ENCODE measurements around the gene NOL7. TPM values are rescaled to one million over a fixed set of nuclear protein-coding genes. Genes with fewer than 3 reads are reported as not detected.
A peak's percentile ranks its signal among the peaks of the same experiment; 100 is the strongest.

Gene NOL7
- total RNA-seq, 1 experiment from 2014 or later, result 96.0 TPM

DNA sequence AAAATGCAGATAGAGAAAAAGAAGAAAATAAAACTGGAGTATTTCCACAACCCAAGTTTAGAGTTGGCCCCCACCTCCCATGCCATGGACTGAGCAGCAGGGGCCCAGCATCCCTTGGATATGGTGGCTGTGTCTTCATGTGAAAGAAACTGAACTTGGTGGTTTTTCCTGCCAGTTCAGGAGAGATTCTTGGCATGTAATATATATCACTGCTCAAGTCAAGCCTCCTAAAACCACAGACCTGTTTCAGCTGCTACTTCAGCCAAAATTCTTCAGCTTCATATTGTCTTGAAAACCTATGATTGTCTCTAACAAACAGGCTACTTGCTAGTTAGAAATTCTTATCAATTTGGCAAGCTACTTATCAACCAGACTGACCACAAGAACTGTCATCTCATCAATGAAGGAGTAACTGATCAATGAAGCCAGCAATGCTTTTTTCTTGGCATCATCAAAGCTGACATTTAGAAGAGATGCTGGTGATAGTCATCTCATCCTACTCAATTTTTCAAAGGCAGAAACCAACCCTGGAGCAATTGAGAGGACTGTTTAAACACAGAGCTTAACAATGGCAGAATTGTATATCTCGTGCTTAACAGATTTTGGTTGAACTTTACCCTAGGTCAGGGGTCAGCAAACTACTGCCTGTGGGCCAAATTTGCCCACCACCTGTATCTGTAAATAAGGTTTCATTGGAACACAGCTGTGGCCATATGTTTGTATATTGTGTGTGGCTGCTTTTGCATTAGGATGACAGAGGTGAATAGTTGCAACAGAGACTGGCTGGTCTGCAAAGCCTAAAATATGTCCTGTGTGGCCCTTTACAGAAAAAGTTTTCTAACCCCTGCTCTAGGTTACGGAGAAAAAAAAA lies 10.4 kb upstream of the NOL7 start:
- H3K9me2 ChIP-seq (replicated peaks; ENCODE audit: insufficient read depth, low read length), result no peaks in the 10 kb centered on the region
- no peak for DNase-seq
- no peak overlapping the region for H2AFZ ChIP-seq (ENCODE audit: low read length)
- no peaks in the 10 kb centered on the region for H4K20me1 ChIP-seq (ENCODE audit: insufficient read depth, low read depth, low read length)
- no peak overlapping the region for H3K9ac ChIP-seq (ENCODE audit: low read length)
- no peaks in the 10 kb centered on the region for H3K27me3 ChIP-seq (ENCODE audit: low read length)
- H3K36me3 ChIP-seq (ENCODE audit: insufficient read depth, low read length), result peaks cover 9% of the 10 kb centered on the region; the same call in 1 of the 2 replicates
- H3K27ac ChIP-seq (ENCODE audit: low read length), result no peak overlapping the region
- no peaks in the 10 kb centered on the region for H3K4me1 ChIP-seq (ENCODE audit: low read length)
- no peaks in the 10 kb centered on the region for H3K79me2 ChIP-seq (ENCODE audit: low read length)
- H3K4me3 ChIP-seq (ENCODE audit: low read length), result no peak overlapping the region
- no peak overlapping the region for H3K4me2 ChIP-seq (ENCODE audit: low read depth, low read length, poor library complexity, severe bottlenecking)
- no peaks in the 10 kb centered on the region for H3K9me3 ChIP-seq (ENCODE audit: low read length)

DNA sequence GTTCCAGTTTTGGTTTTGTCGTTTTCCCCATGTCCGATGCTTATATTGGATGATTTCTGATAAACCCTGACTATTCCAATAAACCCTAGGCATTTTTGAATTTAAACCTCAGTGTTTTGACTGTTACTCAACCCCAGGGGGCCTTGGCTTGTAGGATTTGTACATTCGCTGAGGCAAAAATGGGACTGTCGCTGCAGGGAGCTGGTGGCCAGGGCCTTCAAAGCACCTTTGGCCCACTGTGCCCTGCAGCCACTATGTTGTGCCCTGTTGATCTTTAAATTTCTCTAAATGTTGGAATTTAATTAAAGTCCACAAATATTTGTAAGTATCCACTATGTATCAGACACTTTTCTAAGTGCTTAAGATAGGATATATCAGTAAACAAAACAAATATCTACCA lies 9.5 kb upstream of the NOL7 start:
- H3K9ac ChIP-seq (ENCODE audit: low read length), result no peak overlapping the region
- no peak overlapping the region for H2AFZ ChIP-seq (ENCODE audit: low read length)
- H3K4me1 ChIP-seq (ENCODE audit: low read length), result peaks cover 2% of the 10 kb centered on the region; the same call in 1 of the 2 replicates
- H3K36me3 ChIP-seq (ENCODE audit: insufficient read depth, low read length), result peaks cover 6% of the 10 kb centered on the region; the same call in 1 of the 2 replicates
- H3K9me2 ChIP-seq (replicated peaks; ENCODE audit: insufficient read depth, low read length), result no peaks in the 10 kb centered on the region
- no peaks in the 10 kb centered on the region for H3K79me2 ChIP-seq (ENCODE audit: low read length)
- no peak overlapping the region for H3K4me2 ChIP-seq (ENCODE audit: low read depth, low read length, poor library complexity, severe bottlenecking)
- DNase-seq, result no peak
- H3K9me3 ChIP-seq (ENCODE audit: low read length), result no peaks in the 10 kb centered on the region
- H3K4me3 ChIP-seq (ENCODE audit: low read length), result no peak overlapping the region
- no peak overlapping the region for H3K27ac ChIP-seq (ENCODE audit: low read length)
- no peaks in the 10 kb centered on the region for H3K27me3 ChIP-seq (ENCODE audit: low read length)
- H4K20me1 ChIP-seq (ENCODE audit: insufficient read depth, low read depth, low read length), result no peaks in the 10 kb centered on the region

DNA sequence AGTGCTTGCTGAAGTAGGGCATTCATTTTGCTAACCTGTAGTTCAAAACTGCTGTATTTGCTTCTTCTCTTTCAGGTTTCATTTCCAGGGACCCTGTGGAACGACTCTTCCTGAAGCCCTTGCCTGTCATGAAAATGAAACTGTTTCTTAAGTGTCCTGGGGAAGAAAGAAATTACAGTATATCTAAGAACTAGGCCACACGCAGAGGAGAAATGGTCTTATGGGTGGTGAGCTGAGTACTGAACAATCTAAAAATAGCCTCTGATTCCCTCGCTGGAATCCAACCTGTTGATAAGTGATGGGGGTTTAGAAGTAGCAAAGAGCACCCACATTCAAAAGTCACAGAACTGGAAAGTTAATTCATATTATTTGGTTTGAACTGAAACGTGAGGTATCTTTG lies 3.4 kb upstream of the NOL7 start:
- peak; percentile 62 for DNase-seq
- Histone ChIP-seq H2AFZ (ENCODE audit: low read length) (peak overlapping the region; percentile 98), H3K4me2 (ENCODE audit: low read depth, low read length, poor library complexity, severe bottlenecking) (peak overlapping the region; percentile 70), H3K9ac (ENCODE audit: low read length) (peak overlapping the region; percentile 63), H3K36me3 (ENCODE audit: insufficient read depth, low read length) (peaks cover 5% of the 10 kb centered on the region; the same call in 1 of the 2 replicates), H4K20me1 (ENCODE audit: insufficient read depth, low read depth, low read length) (peaks cover 13% of the 10 kb centered on the region), H3K9me3 (ENCODE audit: low read length) (no peaks in the 10 kb centered on the region), H3K9me2 (replicated peaks; ENCODE audit: insufficient read depth, low read length) (no peaks in the 10 kb centered on the region), H3K4me3 (ENCODE audit: low read length) (peak overlapping the region; percentile 31), H3K79me2 (ENCODE audit: low read length) (peaks cover 32% of the 10 kb centered on the region), H3K27me3 (ENCODE audit: low read length) (no peaks in the 10 kb centered on the region), H3K4me1 (ENCODE audit: low read length) (peaks cover 50% of the 10 kb centered on the region), H3K27ac (ENCODE audit: low read length) (peak overlapping the region; percentile 70)

DNA sequence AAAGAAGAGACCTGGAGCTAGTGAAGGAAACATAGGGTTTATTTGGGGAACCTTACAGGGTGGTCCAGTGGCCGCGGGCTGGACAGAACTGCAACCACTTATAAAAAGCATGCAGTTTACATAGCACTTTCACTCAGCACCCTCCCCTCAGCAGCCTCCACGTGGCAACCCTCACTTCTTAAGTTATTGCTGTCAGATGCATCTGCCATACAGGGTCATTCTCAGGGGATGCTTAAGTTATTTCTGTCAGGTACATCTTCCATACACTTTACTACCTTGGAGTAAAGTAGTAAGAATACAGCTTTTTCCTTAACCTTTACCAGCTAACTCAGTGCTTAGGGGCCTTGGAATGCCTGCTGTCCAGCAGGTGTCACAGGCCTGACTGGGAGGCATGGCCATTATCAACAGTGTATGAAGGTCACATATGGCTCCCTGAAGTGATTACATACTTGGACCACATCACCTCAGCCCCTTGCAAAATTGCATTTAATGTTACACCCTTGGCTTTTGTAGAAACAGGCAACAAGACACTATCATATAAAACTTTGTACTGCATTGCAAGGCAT lies 2.0 kb upstream of the NOL7 start:
- peak overlapping the region; percentile 70 for H3K27ac ChIP-seq (ENCODE audit: low read length)
- no peaks in the 10 kb centered on the region for H3K27me3 ChIP-seq (ENCODE audit: low read length)
- H2AFZ ChIP-seq (ENCODE audit: low read length), result peak overlapping the region; percentile 67; the same call in 1 of the 2 replicates
- peaks cover 14% of the 10 kb centered on the region for H4K20me1 ChIP-seq (ENCODE audit: insufficient read depth, low read depth, low read length)
- peak overlapping the region; percentile 85 for H3K4me2 ChIP-seq (ENCODE audit: low read depth, low read length, poor library complexity, severe bottlenecking)
- H3K4me1 ChIP-seq (ENCODE audit: low read length), result peaks cover 61% of the 10 kb centered on the region
- peaks cover 44% of the 10 kb centered on the region for H3K79me2 ChIP-seq (ENCODE audit: low read length)
- H3K4me3 ChIP-seq (ENCODE audit: low read length), result peak overlapping the region; percentile 97; the same call in 1 of the 2 replicates
- H3K36me3 ChIP-seq (ENCODE audit: insufficient read depth, low read length), result peaks cover 18% of the 10 kb centered on the region
- H3K9me2 ChIP-seq (replicated peaks; ENCODE audit: insufficient read depth, low read length), result no peaks in the 10 kb centered on the region
- peak overlapping the region; percentile 93 for H3K9ac ChIP-seq (ENCODE audit: low read length)
- no peaks in the 10 kb centered on the region for H3K9me3 ChIP-seq (ENCODE audit: low read length)
- peak; percentile 61 for DNase-seq

DNA sequence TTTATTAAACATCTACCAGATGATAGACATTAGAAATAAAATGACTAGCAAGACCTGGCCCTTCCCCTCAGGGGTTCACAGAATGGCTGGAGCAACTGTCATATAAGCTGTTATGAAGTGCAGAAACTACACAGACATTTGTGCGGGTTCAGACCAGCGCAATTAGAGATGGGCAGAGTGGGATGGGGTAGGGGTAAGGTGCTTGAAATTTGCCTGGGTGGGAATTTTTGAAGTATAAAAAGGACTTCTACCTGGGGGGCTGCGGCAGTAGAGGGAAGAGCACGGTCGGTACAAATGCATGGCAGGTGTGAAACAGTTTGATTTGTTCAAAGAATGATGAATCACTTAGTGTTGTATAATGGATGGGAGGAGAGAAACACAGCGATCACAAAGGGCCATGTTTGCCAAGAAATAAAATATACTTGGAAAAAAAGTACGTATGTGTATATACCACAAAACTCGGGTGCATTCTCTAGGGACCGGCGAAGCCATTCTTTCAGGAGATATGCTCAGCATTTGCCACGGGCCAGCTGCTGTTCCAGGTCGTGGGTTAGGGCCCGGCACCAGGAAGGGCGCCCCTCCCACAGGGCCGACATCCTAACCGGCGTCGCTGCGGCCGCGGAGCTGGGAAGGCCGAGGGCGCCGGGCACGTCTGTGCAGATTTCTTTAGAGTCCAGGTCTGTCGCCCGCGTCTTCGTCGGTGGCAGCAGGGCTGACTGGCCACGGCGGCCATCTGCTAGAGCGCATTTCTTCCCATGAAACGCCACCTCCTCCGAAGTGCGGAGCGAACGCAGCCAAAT lies 809 bp upstream of the NOL7 start:
- Histone ChIP-seq H3K36me3 (ENCODE audit: insufficient read depth, low read length) (peaks cover 27% of the 10 kb centered on the region), H3K9me2 (replicated peaks; ENCODE audit: insufficient read depth, low read length) (no peaks in the 10 kb centered on the region), H3K27ac (ENCODE audit: low read length) (peak overlapping the region; percentile 71), H3K79me2 (ENCODE audit: low read length) (peaks cover 52% of the 10 kb centered on the region), H3K9ac (ENCODE audit: low read length) (peak overlapping the region; percentile 93), H3K9me3 (ENCODE audit: low read length) (no peaks in the 10 kb centered on the region), H3K27me3 (ENCODE audit: low read length) (no peaks in the 10 kb centered on the region), H3K4me2 (ENCODE audit: low read depth, low read length, poor library complexity, severe bottlenecking) (peak overlapping the region; percentile 85), H4K20me1 (ENCODE audit: insufficient read depth, low read depth, low read length) (peaks cover 14% of the 10 kb centered on the region), H2AFZ (ENCODE audit: low read length) (peak overlapping the region; percentile 23; the same call in 1 of the 2 replicates), H3K4me1 (ENCODE audit: low read length) (peaks cover 61% of the 10 kb centered on the region), H3K4me3 (ENCODE audit: low read length) (peak overlapping the region; percentile 97)
- DNase-seq, result peak; percentile 76

DNA sequence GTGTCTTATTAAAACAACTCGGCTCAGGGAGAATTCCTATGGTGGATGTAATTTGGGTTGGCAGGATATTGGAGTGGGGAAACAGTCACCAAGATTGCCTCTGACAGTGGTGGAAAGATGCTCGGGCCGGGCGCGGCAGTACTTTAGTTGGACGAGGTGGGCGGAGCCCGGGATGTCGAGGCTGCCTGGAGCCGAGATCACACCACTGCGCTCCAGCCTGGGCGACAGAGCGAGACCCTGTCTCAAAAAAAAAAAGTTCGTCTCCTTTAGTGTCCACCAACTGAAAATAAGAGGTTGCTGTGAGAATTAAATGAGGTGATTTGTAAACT lies 621 bp downstream of the NOL7 start:
- Histone ChIP-seq H2AFZ (ENCODE audit: low read length) (peak overlapping the region; percentile 30; the same call in 1 of the 2 replicates), H3K27me3 (ENCODE audit: low read length) (no peaks in the 10 kb centered on the region), H3K27ac (ENCODE audit: low read length) (peak overlapping the region; percentile 64), H3K79me2 (ENCODE audit: low read length) (peaks cover 55% of the 10 kb centered on the region), H3K4me3 (ENCODE audit: low read length) (peak overlapping the region; percentile 97), H3K9ac (ENCODE audit: low read length) (peak overlapping the region; percentile 93), H3K9me2 (replicated peaks; ENCODE audit: insufficient read depth, low read length) (no peaks in the 10 kb centered on the region), H3K36me3 (ENCODE audit: insufficient read depth, low read length) (peaks cover 39% of the 10 kb centered on the region), H3K4me2 (ENCODE audit: low read depth, low read length, poor library complexity, severe bottlenecking) (peak overlapping the region; percentile 85), H3K4me1 (ENCODE audit: low read length) (peaks cover 59% of the 10 kb centered on the region), H3K9me3 (ENCODE audit: low read length) (no peaks in the 10 kb centered on the region), H4K20me1 (ENCODE audit: insufficient read depth, low read depth, low read length) (peaks cover 14% of the 10 kb centered on the region)
- peak; percentile 77 for DNase-seq

DNA sequence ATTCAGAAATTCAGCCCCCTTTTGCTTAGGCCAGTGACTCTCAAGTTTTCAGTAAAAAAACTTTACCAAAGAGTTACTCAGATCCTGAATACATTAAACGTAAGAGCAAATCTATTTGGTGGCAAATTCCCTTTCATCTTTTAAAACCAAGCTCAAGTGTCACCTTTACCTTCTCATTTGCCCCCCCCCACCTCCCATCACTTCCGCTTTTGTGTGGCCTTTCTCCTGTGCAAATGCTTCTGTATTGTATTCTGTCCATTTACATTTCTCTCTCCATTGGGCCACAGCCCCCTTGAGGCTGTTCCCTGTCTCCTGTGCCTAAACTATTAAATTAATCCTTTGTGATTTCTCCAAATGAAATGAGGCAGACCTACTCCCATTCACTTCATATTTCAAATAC lies 1.9 kb downstream of the NOL7 start:
- Histone ChIP-seq H3K9ac (ENCODE audit: low read length) (peak overlapping the region; percentile 93; the same call in 1 of the 2 replicates), H3K27me3 (ENCODE audit: low read length) (no peaks in the 10 kb centered on the region), H3K4me2 (ENCODE audit: low read depth, low read length, poor library complexity, severe bottlenecking) (peak overlapping the region; percentile 85), H2AFZ (ENCODE audit: low read length) (no peak overlapping the region), H4K20me1 (ENCODE audit: insufficient read depth, low read depth, low read length) (peaks cover 14% of the 10 kb centered on the region), H3K36me3 (ENCODE audit: insufficient read depth, low read length) (peaks cover 52% of the 10 kb centered on the region), H3K9me2 (replicated peaks; ENCODE audit: insufficient read depth, low read length) (no peaks in the 10 kb centered on the region), H3K4me3 (ENCODE audit: low read length) (peak overlapping the region; percentile 97), H3K9me3 (ENCODE audit: low read length) (no peaks in the 10 kb centered on the region), H3K27ac (ENCODE audit: low read length) (peak overlapping the region; percentile 64), H3K4me1 (ENCODE audit: low read length) (peaks cover 48% of the 10 kb centered on the region), H3K79me2 (ENCODE audit: low read length) (peaks cover 55% of the 10 kb centered on the region)
- DNase-seq, result peak; percentile 58

Data from Karpas-422 (cell line).